ENCODE measurements around the gene GEMIN4. TPM values are rescaled to one million over a fixed set of nuclear protein-coding genes. Genes with fewer than 3 reads are reported as not detected.

GEMIN4 gene
- total RNA-seq, result 16.4 and 24.8 TPM in 2 replicates
- 23.7 and 42.6 TPM in 2 replicates for polyA plus RNA-seq

GRCh38 chr17:752002-752619 lies at the start of gene GEMIN4:
GEMIN4 (minus strand) TSS chr17:752264; CDS start chr17:752142, 122 bp downstream.
- Histone ChIP-seq H3K27ac (peak within 1 kb of the TSS; percentile 69), H3K4me1 (ENCODE audit: low read depth) (peaks cover 5% of the 10 kb centered on the region), H3K4me3 (peak within 1 kb of the TSS; percentile 62), H3K36me3 (peaks cover 5% of the 10 kb centered on the region), H3K9me3 (ENCODE audit: low read depth) (no peaks in the 10 kb centered on the region), H3K27me3 (no peaks in the 10 kb centered on the region)
- peak; percentile 92 to 96 for DNase-seq (ENCODE audit: low read depth in 1 of 2, low spot score in 1 of 2)
- peak; percentile 86 for TF ChIP-seq CTCF (IDR thresholded peaks at IDR 0.05; ENCODE audit: low read depth, low read length)

DNA sequence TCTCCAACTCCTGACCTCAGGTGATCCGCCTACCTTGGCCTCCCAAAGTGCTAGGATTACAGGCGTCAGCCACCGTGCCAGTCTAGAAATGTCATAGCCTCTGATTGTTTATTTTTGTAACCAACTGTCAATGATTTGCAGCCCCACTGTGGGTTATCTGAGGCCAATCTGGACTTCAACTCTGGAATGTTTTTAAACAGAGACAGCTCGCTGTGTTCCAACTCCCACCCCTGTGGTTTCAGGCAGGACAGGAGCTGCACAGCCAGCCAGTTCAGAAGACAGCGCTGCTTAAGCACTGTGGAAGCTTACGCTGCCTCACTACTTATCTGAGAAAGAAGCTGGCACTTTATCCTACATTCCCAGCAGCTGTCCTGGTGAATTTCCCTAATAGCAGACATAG lies 49.6 kb upstream of the GEMIN4 start:
- no peaks in the 10 kb centered on the region for H3K4me1 ChIP-seq (ENCODE audit: low read depth)
- TF ChIP-seq CTCF (IDR thresholded peaks at IDR 0.05; ENCODE audit: low read depth, low read length), result no peak
- H3K27ac ChIP-seq, result no peak overlapping the region
- H3K27me3 ChIP-seq, result no peaks in the 10 kb centered on the region
- peak in 1 of 2 donors; percentile 40 for DNase-seq (ENCODE audit: low read depth in 1 of 2, low spot score in 1 of 2)
- no peaks in the 10 kb centered on the region for H3K9me3 ChIP-seq (ENCODE audit: low read depth)
- no peak overlapping the region for H3K4me3 ChIP-seq
- H3K36me3 ChIP-seq, result peaks cover 21% of the 10 kb centered on the region

- H3K36me3 ChIP-seq, result peaks cover 21% of the 10 kb centered on the region
- H3K27ac ChIP-seq, result no peak overlapping the region
- no peak overlapping the region for H3K4me3 ChIP-seq
- TF ChIP-seq CTCF (IDR thresholded peaks at IDR 0.05; ENCODE audit: low read depth, low read length), result no peak
- DNase-seq (ENCODE audit: low read depth in 1 of 2, low spot score in 1 of 2), result no peak
- no peaks in the 10 kb centered on the region for H3K27me3 ChIP-seq
- H3K9me3 ChIP-seq (ENCODE audit: low read depth), result no peaks in the 10 kb centered on the region
- no peaks in the 10 kb centered on the region for H3K4me1 ChIP-seq (ENCODE audit: low read depth)
Observed at GRCh38 chr17:800446-801242, 48.6 kb upstream of the GEMIN4 start.

DNA sequence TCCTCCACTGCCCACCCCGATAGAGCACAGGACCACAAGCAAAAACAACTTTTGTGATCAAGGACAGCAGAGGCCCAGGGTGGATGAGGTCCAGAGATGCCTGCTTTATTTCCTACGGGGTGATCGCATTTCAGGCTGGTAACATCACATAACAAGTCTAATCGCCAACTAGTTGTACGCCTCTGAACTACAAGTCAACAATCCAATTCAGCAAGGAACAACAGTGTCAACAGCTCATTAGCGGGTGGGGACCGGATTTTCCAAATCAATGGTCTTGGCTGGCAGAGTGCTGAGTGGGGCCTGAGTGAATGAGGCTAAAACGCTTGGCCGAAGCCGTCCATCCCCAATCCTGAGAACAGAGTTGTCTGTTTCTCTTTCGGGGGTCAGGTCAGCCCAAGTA lies 47.2 kb upstream of the GEMIN4 start:
- H3K9me3 ChIP-seq (ENCODE audit: low read depth), result no peaks in the 10 kb centered on the region
- no peaks in the 10 kb centered on the region for H3K27me3 ChIP-seq
- no peak overlapping the region for H3K4me3 ChIP-seq
- peaks cover 17% of the 10 kb centered on the region for H3K36me3 ChIP-seq
- H3K4me1 ChIP-seq (ENCODE audit: low read depth), result no peaks in the 10 kb centered on the region
- DNase-seq (ENCODE audit: low read depth in 1 of 2, low spot score in 1 of 2), result no peak
- TF ChIP-seq CTCF (IDR thresholded peaks at IDR 0.05; ENCODE audit: low read depth, low read length), result no peak
- no peak overlapping the region for H3K27ac ChIP-seq

GRCh38 chr17:798246-798645 lies 46.2 kb upstream of the GEMIN4 start:
- no peak for DNase-seq (ENCODE audit: low read depth in 1 of 2, low spot score in 1 of 2)
- peaks cover 17% of the 10 kb centered on the region for H3K36me3 ChIP-seq
- peak overlapping the region; percentile 45 for H3K27ac ChIP-seq

More at GRCh38 chr17:798246-798645, 46.2 kb upstream of the GEMIN4 start:
- Histone ChIP-seq H3K4me3 (no peak overlapping the region), H3K4me1 (ENCODE audit: low read depth) (no peaks in the 10 kb centered on the region), H3K9me3 (ENCODE audit: low read depth) (no peaks in the 10 kb centered on the region), H3K27me3 (no peaks in the 10 kb centered on the region)
- TF ChIP-seq CTCF (IDR thresholded peaks at IDR 0.05; ENCODE audit: low read depth, low read length), result no peak

Measured in cardiac muscle cell (in vitro differentiated cells and primary cell).